Dendritic cell treated with granulocyte-macrophage colony-stimulating factor and Interleukin-4, amounts not matched to agents 40 ng/mL and 50 ng/mL, for 4 days (primary cell): ENCODE data around the gene PPP6R2.
A peak's percentile ranks its signal among the peaks of the same experiment; 100 is the strongest.
"Not testable (repeated sequence)": the region's sequence is repeated elsewhere in the genome, so short reads cannot be mapped to it uniquely, and the experiment has no call there.

Experiments used
- H3K27ac Mint-ChIP-seq: one replicate; pipeline ENCODE4 v1.8.0; 2022; ENCODE audit warnings: mild to moderate bottlenecking, mixed read lengths
- H3K27me3 Mint-ChIP-seq: one replicate; pipeline ENCODE4 v1.8.0; 2022; ENCODE audit warnings: mild to moderate bottlenecking, mixed read lengths
- H3K36me3 Mint-ChIP-seq: one replicate; pipeline ENCODE4 v1.8.0; 2022; ENCODE audit warnings: low read depth, mixed read lengths
- H3K4me1 Mint-ChIP-seq: one replicate; pipeline ENCODE4 v1.8.0; 2022; ENCODE audit warnings: low read depth, mixed read lengths
- H3K4me3 Mint-ChIP-seq: one replicate; pipeline ENCODE4 v1.8.0; 2022; ENCODE audit warnings: mild to moderate bottlenecking, moderate library complexity, mixed read lengths
- H3K9me3 Mint-ChIP-seq: one replicate; pipeline ENCODE4 v1.8.0; 2022; ENCODE audit warnings: mixed read lengths
- intact Hi-C: fragments of 100-400 bp; cut with micrococcal nuclease; formaldehyde crosslinking; loops from one replicate; pipeline ENCODE4 v1.15.0; 2022

Gene PPP6R2

DNA sequence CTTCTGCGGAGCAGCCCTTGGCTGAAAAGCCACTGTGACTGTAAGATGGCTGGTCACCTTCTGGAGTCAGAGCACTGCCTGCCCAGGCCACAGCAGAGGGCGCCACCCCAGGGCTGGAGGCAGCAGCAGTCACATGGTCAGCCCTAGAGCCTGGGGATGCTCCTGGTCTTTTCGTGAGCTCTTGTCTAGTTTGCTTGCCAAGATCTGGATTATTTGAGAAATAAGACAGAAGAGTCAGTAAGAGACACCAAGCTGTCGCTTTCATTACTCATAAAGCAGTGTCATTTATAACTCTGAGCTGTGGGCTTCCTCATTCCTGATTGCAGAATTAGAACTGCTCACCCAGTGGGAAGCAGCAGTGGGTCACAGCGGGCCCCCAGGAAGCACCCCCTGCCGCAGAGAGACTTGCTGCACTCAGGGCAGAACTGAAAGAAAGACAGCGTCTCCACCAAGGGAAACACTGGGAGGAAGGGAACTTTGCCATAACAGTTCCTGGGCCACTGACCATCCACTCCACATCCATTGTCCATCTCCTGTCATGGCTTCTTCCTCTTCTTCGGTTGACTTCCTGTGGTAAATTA is 56.7 kb downstream of the PPP6R2 start:
- no peaks in the 10 kb centered on the region for H3K9me3 Mint-ChIP-seq
- H3K27me3 Mint-ChIP-seq: no peaks in the 10 kb centered on the region
- H3K4me3 Mint-ChIP-seq: peak overlapping the region; percentile 57
- peaks cover 34% of the 10 kb centered on the region for H3K36me3 Mint-ChIP-seq
- peaks cover 82% of the 10 kb centered on the region for H3K4me1 Mint-ChIP-seq
- peak overlapping the region; percentile 86 for H3K27ac Mint-ChIP-seq
- intact Hi-C loops: no loop called here

DNA sequence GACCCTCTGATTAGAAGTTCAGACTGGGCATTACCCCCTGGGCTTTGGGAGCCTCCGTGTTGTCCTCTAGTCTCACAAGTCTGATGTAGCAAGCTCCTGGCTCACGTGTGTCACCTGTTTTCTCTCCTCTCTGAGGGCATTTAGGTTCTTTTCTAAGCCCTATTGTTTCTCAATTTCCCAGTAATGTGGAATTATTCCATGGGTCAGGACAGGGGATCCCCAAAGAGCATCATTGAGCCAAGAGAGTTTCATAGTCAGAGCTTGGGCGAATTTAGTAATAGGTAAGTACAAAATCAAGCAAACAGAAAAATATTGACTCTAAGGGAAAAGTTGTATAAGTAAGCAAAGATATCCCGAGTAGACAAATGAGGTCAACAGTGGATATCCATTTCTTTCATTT is 57.3 kb downstream of the PPP6R2 start:
- peaks cover 34% of the 10 kb centered on the region for H3K36me3 Mint-ChIP-seq
- peaks cover 80% of the 10 kb centered on the region for H3K4me1 Mint-ChIP-seq
- intact Hi-C loops: no loop called here
- no peaks in the 10 kb centered on the region for H3K9me3 Mint-ChIP-seq
- peak overlapping the region; percentile 86 for H3K27ac Mint-ChIP-seq
- H3K27me3 Mint-ChIP-seq: no peaks in the 10 kb centered on the region
- peak overlapping the region; percentile 57 for H3K4me3 Mint-ChIP-seq

DNA sequence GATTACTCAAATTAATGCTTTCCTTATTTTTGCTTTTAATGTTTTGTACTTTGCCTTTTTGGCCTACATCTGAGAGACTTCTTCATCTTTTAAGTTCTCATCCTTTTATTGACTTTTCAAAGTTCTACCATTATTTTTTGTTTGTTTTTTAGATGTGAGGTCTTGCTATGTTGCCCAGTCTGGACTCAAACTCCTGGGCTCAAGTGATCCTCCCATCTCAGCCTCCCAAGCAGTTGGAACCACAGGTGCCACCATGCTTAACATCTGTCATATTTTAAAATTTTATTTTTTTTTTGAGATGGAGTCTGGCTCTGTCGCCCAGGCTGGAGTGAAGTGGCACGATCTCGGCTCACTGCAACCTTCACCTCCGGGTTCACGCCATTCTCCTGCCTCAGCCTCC is 57.8 kb downstream of the PPP6R2 start:
- peaks cover 83% of the 10 kb centered on the region for H3K4me1 Mint-ChIP-seq
- peak overlapping the region; percentile 86 for H3K27ac Mint-ChIP-seq
- peaks cover 37% of the 10 kb centered on the region for H3K36me3 Mint-ChIP-seq
- H3K4me3 Mint-ChIP-seq: no peak overlapping the region
- intact Hi-C loops: no loop called here
- no peaks in the 10 kb centered on the region for H3K9me3 Mint-ChIP-seq
- no peaks in the 10 kb centered on the region for H3K27me3 Mint-ChIP-seq

DNA sequence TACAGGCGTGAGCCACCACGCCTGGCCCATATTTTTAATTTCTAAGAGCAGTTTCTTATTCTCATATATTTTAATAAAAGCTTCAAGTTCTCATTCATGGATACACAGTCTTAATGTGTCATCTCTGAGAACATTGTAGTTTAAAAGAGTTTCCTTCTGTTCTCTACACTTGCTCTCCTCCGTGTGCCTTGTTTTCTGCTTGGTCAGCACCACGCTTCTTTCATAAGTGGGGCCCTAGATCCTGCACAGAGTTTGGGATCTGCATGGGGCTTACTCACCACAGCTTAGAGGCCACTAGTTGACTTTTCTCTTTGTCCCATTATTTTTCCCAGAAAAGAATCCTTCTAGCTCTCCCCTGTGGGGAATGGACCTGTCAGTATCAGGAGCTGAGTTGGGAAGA is 58.8 kb downstream of the PPP6R2 start:
- intact Hi-C loops: no loop called here
- H3K4me3 Mint-ChIP-seq: no peak overlapping the region
- peaks cover 79% of the 10 kb centered on the region for H3K4me1 Mint-ChIP-seq
- H3K9me3 Mint-ChIP-seq: no peaks in the 10 kb centered on the region
- H3K36me3 Mint-ChIP-seq: peaks cover 43% of the 10 kb centered on the region
- H3K27ac Mint-ChIP-seq: peak overlapping the region; percentile 86
- no peaks in the 10 kb centered on the region for H3K27me3 Mint-ChIP-seq

DNA sequence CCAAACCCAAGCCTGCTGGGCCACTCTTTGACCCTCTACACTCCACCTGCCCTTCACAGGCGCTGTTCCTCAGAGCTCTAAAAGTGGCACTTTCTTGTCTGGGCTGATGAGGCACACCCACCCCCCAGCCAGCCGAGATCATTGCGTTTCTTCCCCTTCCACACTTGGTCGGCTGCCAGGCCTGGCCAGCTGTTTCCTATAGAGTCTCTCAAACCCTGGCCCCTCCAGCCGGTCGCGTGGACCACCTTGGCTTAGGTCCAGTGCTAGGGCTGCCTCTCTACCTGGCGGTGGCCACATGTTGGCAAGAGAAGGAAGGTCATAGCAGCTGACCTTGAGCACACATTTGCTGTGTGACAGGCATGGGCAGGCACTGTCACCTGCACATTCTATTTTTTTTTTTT is 60.6 kb downstream of the PPP6R2 start:
- Mint-ChIP-seq H3K9me3 (no peaks in the 10 kb centered on the region), H3K27me3 (no peaks in the 10 kb centered on the region), H3K36me3 (peaks cover 55% of the 10 kb centered on the region), H3K4me1 (peaks cover 66% of the 10 kb centered on the region), H3K27ac (peak overlapping the region; percentile 86), H3K4me3 (peak overlapping the region; percentile 67)
- intact Hi-C loops: no loop called here

DNA sequence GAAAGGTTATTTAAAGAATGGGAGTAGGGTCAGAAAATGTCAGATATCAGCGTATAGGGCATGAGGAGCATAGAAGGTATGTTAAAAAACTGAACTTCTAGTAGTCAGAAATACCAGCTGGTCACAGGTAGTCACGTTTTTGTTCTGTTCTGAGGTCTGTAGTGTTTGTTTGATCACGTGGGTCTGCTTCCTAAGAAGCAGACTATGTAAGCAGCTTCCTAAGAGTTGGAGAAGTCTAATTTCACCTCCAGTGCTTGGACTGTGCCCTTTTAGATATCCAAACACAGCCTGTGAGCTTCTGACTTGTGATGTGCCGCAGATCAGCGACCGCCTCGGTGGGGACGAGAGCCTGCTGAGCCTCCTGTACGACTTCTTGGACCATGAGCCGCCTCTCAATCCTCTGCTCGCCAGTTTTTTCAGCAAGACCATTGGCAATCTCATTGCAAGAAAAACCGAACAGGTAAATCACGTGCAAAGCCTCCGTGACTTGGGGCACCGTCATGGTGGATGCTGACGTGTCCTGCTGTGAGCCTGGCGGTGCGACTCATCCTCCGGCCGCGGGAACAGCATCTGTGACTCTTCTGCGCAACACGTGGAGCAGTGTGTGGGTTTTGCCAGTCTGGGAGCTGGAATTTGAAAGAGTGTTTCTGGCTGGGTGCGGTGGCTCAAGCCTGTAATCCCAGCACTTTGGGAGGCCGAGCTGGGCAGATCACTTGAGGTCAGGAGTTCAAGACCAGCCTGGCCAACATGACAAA is 63.5 kb downstream of the PPP6R2 start:
- H3K27me3 Mint-ChIP-seq: no peaks in the 10 kb centered on the region
- H3K9me3 Mint-ChIP-seq: no peaks in the 10 kb centered on the region

DNA sequence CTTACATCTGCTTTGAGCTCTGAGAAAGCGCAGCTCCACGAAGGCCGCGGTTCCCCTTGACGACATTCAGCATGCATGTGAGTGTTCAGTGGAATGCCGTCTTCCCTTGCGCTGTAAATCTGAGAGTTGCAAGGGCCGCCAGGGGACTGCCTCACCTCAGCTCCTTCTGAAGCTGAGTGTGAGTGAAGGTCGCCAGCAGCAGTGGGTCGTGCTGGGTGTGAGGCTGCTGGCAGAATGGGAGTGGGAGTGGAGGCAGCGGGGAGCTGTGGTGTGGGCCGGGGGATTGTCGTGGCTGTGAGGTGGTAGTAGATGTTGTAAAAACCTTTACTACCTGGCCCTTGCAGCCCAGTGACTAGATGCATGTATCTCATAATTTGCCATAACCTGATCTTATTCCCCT is 65.2 kb downstream of the PPP6R2 start:
- Mint-ChIP-seq H3K4me3 (no peak overlapping the region), H3K4me1 (peaks cover 24% of the 10 kb centered on the region), H3K27ac (no peak overlapping the region), H3K27me3 (no peaks in the 10 kb centered on the region), H3K9me3 (no peaks in the 10 kb centered on the region), H3K36me3 (peaks cover 76% of the 10 kb centered on the region)
- intact Hi-C loops: no loop called here

More for the DNA sequence above, 63.5 kb downstream of the PPP6R2 start:
- intact Hi-C loops: no loop called here
- peaks cover 41% of the 10 kb centered on the region for H3K4me1 Mint-ChIP-seq
- H3K27ac Mint-ChIP-seq: peak overlapping the region; percentile 86
- H3K36me3 Mint-ChIP-seq: peaks cover 64% of the 10 kb centered on the region
- H3K4me3 Mint-ChIP-seq: no peak overlapping the region

DNA sequence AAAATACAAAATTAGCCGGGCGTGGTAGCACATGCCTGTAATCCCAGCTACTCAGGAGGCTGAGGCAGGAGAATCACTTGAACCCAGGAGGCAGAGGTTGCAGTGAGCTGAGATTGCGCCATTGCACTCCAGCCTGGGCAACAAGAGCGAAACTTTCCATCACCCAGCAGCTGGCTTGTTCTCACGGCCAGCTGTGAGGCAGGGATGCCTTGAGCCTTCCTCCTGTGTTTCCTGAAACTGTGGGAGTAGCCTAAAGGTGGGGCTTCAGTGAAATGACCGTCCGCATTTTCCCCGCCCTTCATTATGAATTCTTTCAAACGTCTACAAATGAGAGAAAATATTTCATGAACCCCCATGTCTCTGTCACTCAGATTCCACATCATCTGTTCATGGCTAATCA is 65.8 kb downstream of the PPP6R2 start:
- H3K4me3 Mint-ChIP-seq, H3K27me3 Mint-ChIP-seq, H3K9me3 Mint-ChIP-seq, H3K27ac Mint-ChIP-seq, intact Hi-C loops: not testable (repeated sequence)
- H3K36me3 Mint-ChIP-seq: peaks cover 82% of the 10 kb centered on the region
- peaks cover 18% of the 10 kb centered on the region for H3K4me1 Mint-ChIP-seq

DNA sequence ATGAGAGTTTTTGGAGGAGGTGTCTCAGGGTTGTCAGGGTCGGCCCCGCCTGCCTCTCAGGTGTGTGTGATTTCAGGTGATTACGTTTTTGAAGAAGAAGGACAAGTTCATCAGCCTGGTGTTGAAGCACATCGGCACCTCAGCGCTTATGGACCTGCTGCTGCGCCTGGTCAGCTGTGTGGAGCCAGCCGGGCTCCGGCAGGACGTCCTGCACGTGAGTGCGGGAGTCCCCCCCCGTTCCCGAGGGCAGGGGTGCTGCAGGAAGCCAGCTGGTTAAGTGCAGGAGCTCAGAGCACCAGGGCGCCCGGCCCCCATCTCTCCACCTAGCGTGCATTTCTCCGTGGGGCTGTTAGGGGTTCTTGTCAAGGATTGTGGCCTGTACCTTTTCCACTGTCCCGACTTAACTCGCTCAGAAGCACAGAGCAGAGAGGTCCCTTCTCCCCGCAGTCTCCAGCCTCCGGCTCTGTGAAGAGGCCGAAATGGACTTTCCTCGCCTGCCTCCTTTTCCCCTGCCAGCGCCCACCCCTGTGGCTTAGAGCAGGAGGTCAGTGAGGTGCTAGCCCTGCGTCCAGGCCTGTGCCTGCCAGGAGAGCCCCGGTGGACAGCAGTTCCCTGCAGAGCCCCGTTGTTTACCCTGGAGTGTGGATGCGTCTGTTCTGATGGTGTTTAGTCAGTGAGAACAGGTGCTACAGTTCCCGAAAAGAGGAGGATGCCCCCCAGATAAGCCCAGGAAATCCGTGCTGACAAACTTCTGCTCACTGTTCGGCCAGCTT is 71.5 kb downstream of the PPP6R2 start:
- H3K36me3 Mint-ChIP-seq: peaks cover 85% of the 10 kb centered on the region
- H3K9me3 Mint-ChIP-seq: no peaks in the 10 kb centered on the region
- H3K4me1 Mint-ChIP-seq: peaks cover 23% of the 10 kb centered on the region
- no peak overlapping the region for H3K4me3 Mint-ChIP-seq
- peak overlapping the region; percentile 92 for H3K27ac Mint-ChIP-seq
- intact Hi-C loops: no loop called here
- H3K27me3 Mint-ChIP-seq: no peaks in the 10 kb centered on the region

DNA sequence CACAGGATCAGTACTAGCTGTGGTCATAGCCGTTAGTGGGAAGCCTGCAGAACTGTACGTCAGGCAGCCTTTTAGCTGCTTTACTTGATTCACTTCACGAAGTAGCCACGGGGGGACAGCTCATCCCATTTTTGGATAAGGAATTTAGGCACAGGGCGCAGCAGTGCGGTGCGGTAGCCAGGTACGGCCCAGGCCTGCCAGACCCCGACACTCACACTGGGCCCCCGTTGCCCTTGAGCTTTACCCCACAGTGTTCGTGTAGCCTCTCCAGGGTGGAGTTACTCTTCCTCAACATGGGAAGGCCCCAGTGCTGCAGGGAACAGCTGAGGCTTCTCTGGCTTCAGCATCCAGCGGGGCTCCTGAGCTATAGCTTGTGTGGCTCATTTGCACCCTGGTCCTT is 72.3 kb downstream of the PPP6R2 start:
- H3K4me1 Mint-ChIP-seq: peaks cover 30% of the 10 kb centered on the region
- H3K36me3 Mint-ChIP-seq: peaks cover 88% of the 10 kb centered on the region
- H3K9me3 Mint-ChIP-seq: no peaks in the 10 kb centered on the region
- peak overlapping the region; percentile 92 for H3K27ac Mint-ChIP-seq
- intact Hi-C loops: no loop called here
- no peak overlapping the region for H3K4me3 Mint-ChIP-seq
- no peaks in the 10 kb centered on the region for H3K27me3 Mint-ChIP-seq

DNA sequence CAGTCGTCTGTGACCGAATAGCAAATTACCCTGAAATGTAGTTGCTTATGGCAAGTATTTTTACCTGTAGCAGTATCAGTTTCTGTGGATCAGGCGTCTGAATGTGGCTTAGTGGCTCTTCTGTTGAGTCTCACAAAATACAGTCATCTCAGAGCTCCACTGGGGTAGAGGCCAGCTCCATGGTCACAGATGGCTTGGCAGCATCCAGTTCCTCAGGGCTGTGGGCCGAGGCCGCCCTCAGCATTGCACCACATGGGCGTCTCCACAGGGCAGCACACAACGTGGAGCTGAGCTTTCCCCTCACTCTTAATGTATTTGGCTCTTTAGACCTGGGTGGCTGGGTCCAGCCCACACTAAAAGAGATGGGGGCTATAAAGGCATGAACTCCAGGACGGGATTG is 73.9 kb downstream of the PPP6R2 start:
- no peak overlapping the region for H3K4me3 Mint-ChIP-seq
- no peaks in the 10 kb centered on the region for H3K9me3 Mint-ChIP-seq
- H3K27ac Mint-ChIP-seq: peak overlapping the region; percentile 92
- no peaks in the 10 kb centered on the region for H3K27me3 Mint-ChIP-seq
- H3K4me1 Mint-ChIP-seq: peaks cover 31% of the 10 kb centered on the region
- intact Hi-C loops: no loop called here
- H3K36me3 Mint-ChIP-seq: peaks cover 93% of the 10 kb centered on the region

DNA sequence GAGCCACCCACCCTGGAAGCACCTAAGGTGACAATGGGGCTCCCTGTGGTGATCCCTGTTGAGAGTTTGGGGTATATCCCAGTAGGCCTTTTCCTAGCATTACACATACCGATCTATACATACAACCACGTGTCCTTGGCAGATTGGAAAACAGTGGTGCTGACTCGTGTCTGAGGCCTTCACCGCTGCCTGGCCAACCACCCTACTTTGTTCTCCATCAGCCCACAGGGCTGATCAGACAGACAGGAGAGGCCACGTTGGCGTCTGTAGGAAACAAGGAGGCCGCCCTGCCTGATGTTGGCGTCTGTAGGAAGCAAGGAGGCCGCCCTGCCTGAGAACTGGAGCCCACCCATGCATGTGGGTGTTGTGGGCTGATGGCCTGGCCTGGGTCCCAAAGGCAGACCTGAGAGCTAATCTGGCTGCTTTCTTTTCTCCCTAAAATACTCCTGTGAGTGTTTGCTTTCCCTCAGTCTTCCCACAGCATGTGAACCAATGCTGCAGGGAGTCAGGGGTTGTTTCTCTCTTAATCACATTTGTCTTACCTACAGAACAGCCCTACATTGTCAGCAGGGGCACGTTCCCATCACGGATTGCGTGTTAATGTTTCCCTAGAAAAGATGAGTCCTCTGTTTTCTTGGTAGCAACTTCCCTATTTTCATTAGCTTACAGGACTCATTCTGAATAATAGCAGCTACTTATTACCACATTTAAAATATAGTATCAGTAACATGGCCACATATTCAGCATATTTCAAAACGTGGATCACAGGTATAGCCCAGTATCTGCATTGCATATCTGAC is 74.5 kb downstream of the PPP6R2 start:
- H3K27ac Mint-ChIP-seq: peak overlapping the region; percentile 92
- H3K9me3 Mint-ChIP-seq: no peaks in the 10 kb centered on the region
- intact Hi-C loops: no loop called here
- no peak overlapping the region for H3K4me3 Mint-ChIP-seq
- H3K4me1 Mint-ChIP-seq: peaks cover 31% of the 10 kb centered on the region
- peaks cover 98% of the 10 kb centered on the region for H3K36me3 Mint-ChIP-seq
- no peaks in the 10 kb centered on the region for H3K27me3 Mint-ChIP-seq

DNA sequence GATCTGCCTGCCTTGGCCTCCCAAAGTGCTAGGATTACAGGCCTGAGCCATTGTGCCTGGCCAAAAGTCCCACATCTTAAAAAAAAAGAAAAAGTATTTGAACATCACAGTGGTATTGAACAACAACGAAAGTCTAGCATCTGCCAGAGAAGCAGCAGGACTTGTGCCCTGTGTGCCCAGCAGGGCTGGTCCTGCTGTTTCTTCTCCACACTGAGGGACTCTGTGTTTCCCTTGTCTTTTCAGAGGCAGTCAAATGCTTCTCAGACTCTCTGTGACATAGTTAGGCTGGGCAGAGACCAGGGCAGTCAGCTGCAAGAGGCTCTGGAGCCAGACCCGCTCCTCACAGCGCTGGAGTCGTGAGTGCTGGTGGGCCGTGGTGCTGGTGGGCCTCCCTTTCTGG is 75.5 kb downstream of the PPP6R2 start:
- no peak overlapping the region for H3K4me3 Mint-ChIP-seq
- H3K36me3 Mint-ChIP-seq: peaks cover 98% of the 10 kb centered on the region
- H3K27me3 Mint-ChIP-seq: no peaks in the 10 kb centered on the region
- H3K4me1 Mint-ChIP-seq: peaks cover 31% of the 10 kb centered on the region
- no peaks in the 10 kb centered on the region for H3K9me3 Mint-ChIP-seq
- peak overlapping the region; percentile 92 for H3K27ac Mint-ChIP-seq
- intact Hi-C loops: no loop called here

DNA sequence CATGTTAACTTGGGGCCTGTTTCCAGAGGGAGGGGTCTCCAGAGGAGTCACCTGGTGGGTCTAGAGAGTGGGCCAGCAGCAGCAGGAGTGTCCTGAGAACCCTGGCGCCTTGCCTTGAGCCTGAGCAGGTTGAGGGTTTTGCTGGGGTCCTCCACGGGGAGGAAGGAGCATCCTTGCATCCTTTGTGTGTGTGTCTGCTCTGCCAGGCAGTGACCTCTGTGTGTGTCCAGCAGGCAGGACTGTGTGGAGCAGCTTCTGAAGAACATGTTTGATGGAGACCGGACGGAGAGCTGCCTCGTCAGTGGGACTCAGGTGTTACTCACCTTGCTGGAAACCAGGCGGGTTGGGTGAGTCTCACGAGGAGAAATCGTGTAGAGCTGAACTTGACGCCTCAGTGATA is 76.0 kb downstream of the PPP6R2 start:
- intact Hi-C loops: no loop called here
- no peaks in the 10 kb centered on the region for H3K9me3 Mint-ChIP-seq
- H3K4me1 Mint-ChIP-seq: peaks cover 31% of the 10 kb centered on the region
- H3K27ac Mint-ChIP-seq: peak overlapping the region; percentile 92
- H3K4me3 Mint-ChIP-seq: no peak overlapping the region
- no peaks in the 10 kb centered on the region for H3K27me3 Mint-ChIP-seq
- H3K36me3 Mint-ChIP-seq: peaks cover 98% of the 10 kb centered on the region
